GM23338 (cell line): ENCODE data around the gene ZFYVE28. TPM values are rescaled to one million over a fixed set of nuclear protein-coding genes. Genes with fewer than 3 reads are reported as not detected.

ENCODE experiments used
- ATAC-seq: fragments of 200-7000 bp; cut with Tn5 transposase; 3 replicates; pipeline ENCODE4 v1.9.1; 2020
- DNase-seq: peaks from one replicate; pipeline ENCODE4 v3.0.0-alpha.2; 2015; ENCODE audit warnings: low spot score
- H2AFZ ChIP-seq: fragments of 200-600 bp; sonication (generic); 2 replicates; pipeline ENCODE4 v1.8.0; 2016; ENCODE audit warnings: antibody characterized with exemption, mild to moderate bottlenecking, moderate library complexity
- H3F3A ChIP-seq: fragments of 200-600 bp; sonication (generic); replicated peaks from 2 replicates; pipeline ENCODE4 v1.8.0; 2017; ENCODE audit warnings: antibody characterized with exemption, mixed run types, low read depth
- H3K27ac ChIP-seq: fragments of 200-600 bp; sonication (generic); 2 replicates; pipeline ENCODE4 v1.6.1; 2016; ENCODE audit warnings: low read depth
- H3K27me3 ChIP-seq: fragments of 200-600 bp; sonication (generic); 2 replicates; pipeline ENCODE4 v1.8.0; 2016; ENCODE audit warnings: mild to moderate bottlenecking, mixed run types, moderate library complexity; ENCODE audit not compliant: insufficient read depth
- H3K36me3 ChIP-seq: fragments of 200-600 bp; sonication (generic); 2 replicates; pipeline ENCODE4 v1.8.0; 2016; ENCODE audit warnings: mild to moderate bottlenecking; ENCODE audit not compliant: insufficient read depth
- H3K4me1 ChIP-seq: fragments of 200-600 bp; sonication (generic); 2 replicates; pipeline ENCODE4 v1.8.0; 2016; ENCODE audit warnings: mild to moderate bottlenecking, moderate library complexity; ENCODE audit not compliant: insufficient read depth
- H3K4me2 ChIP-seq: fragments of 200-600 bp; sonication (generic); 2 replicates; pipeline ENCODE4 v1.7.1; 2017; ENCODE audit warnings: mixed run types
- H3K4me3 ChIP-seq: fragments of 200-600 bp; sonication (generic); 2 replicates; pipeline ENCODE4 v1.6.1; 2016; ENCODE audit warnings: mixed run types
- H3K79me2 ChIP-seq: fragments of 200-600 bp; sonication (generic); replicated peaks from 2 replicates; pipeline ENCODE4 v1.8.0; 2017; ENCODE audit warnings: mild to moderate bottlenecking; ENCODE audit not compliant: insufficient read depth
- H3K9me2 ChIP-seq: fragments of 200-600 bp; sonication (generic); 2 replicates; pipeline ENCODE4 v1.8.0; 2017; ENCODE audit not compliant: insufficient read depth
- H4K20me1 ChIP-seq: fragments of 200-600 bp; sonication (generic); replicated peaks from 2 replicates; pipeline ENCODE4 v1.8.0; 2017; ENCODE audit warnings: mild to moderate bottlenecking; ENCODE audit not compliant: insufficient read depth
- H3K27ac Mint-ChIP-seq: 2 replicates; pipeline ENCODE4 v1.8.0; 2020; ENCODE audit warnings: inconsistent platforms, mild to moderate bottlenecking, moderate library complexity, mixed read lengths
- H3K27me3 Mint-ChIP-seq: 3 replicates; pipeline ENCODE4 v1.8.0; 2022; ENCODE audit warnings: low read depth, mild to moderate bottlenecking, moderate library complexity, mixed read lengths, inconsistent platforms; ENCODE audit not compliant: insufficient read depth, poor library complexity
- H3K36me3 Mint-ChIP-seq: 3 replicates; pipeline ENCODE4 v1.8.0; 2021; ENCODE audit warnings: low read depth, mild to moderate bottlenecking, inconsistent platforms, moderate library complexity, mixed read lengths
- H3K4me1 Mint-ChIP-seq: 3 replicates; pipeline ENCODE4 v1.8.0; 2020; ENCODE audit warnings: mild to moderate bottlenecking, inconsistent platforms, mixed read lengths
- H3K4me3 Mint-ChIP-seq: 3 replicates; pipeline ENCODE4 v1.8.0; 2021; ENCODE audit warnings: moderate library complexity, mild to moderate bottlenecking, inconsistent platforms, mixed read lengths
- H3K9me3 Mint-ChIP-seq: 3 replicates; pipeline ENCODE4 v1.8.0; 2020; ENCODE audit warnings: moderate library complexity, mild to moderate bottlenecking, inconsistent platforms, mixed read lengths
- CREB1 ChIP-seq: fragments of 250-450 bp; sonication (Bioruptor Pico); IDR thresholded peaks from 2 replicates; pipeline ENCODE4 v1.5.0; 2020; ENCODE audit warnings: low read depth, mild to moderate bottlenecking, moderate library complexity
- EZH2 ChIP-seq: fragments of 200-600 bp; sonication (generic); IDR thresholded peaks from one replicate; pipeline ENCODE4 v1.8.0; 2017; ENCODE audit warnings: antibody characterized with exemption, mild to moderate bottlenecking, low read depth; ENCODE audit not compliant: unreplicated experiment
- EZH2phosphoT487 ChIP-seq: fragments of 200-600 bp; sonication (generic); IDR thresholded peaks from one replicate; pipeline ENCODE4 v1.8.1; 2018; ENCODE audit warnings: antibody characterized with exemption; ENCODE audit not compliant: unreplicated experiment
- NANOG ChIP-seq: IDR thresholded peaks from 2 replicates; pipeline ENCODE4 v1.6.1; 2016; ENCODE audit warnings: antibody characterized with exemption, borderline replicate concordance
- POLR2AphosphoS5 ChIP-seq: IDR thresholded peaks from 2 replicates; pipeline ENCODE4 v1.6.1; 2016; ENCODE audit warnings: antibody characterized with exemption, low read depth
- STAT1 ChIP-seq: IDR thresholded peaks from one replicate; pipeline ENCODE4 v1.6.1; 2016; ENCODE audit warnings: antibody characterized with exemption; ENCODE audit not compliant: unreplicated experiment
- ZNF114 ChIP-seq: fragments of 250-450 bp; sonication (Bioruptor Pico); IDR thresholded peaks from 2 replicates; pipeline ENCODE4 v1.5.0; 2020; ENCODE audit warnings: mild to moderate bottlenecking, moderate library complexity
- ZNF331 ChIP-seq: fragments of 250-450 bp; sonication (Bioruptor Pico); IDR thresholded peaks from 2 replicates; pipeline ENCODE4 v1.5.0; 2020; ENCODE audit warnings: low read depth, mild to moderate bottlenecking, moderate library complexity
- ZNF462 ChIP-seq: fragments of 250-450 bp; sonication (Bioruptor Pico); IDR thresholded peaks from 2 replicates; pipeline ENCODE4 v1.5.0; 2020; ENCODE audit warnings: mild to moderate bottlenecking, moderate library complexity
- polyA plus RNA-seq: library from polyadenylated mRNA; unstranded; fragments of >200 nt; fragmentation: Nextera tagmentation; extraction: Ambion mirVana; gene quantifications from 2 replicates; pipeline ENCODE4 v1.2.1, GENCODE V29; 2016
- total RNA-seq: library from RNA; depleted of rRNA; stranded (reverse); fragments of >200 nt; shearing (Covaris generic); gene quantifications from 2 replicates; pipeline ENCODE4 v1.2.3, GENCODE V29; 2014
- TF ChIP-seq, protein P1 (sequence below): IDR thresholded peaks from one replicate; pipeline ENCODE4 v1.6.1; 2018; ENCODE audit warnings: antibody characterized with exemption; ENCODE audit not compliant: unreplicated experiment
- TF ChIP-seq, protein P2 (sequence below), 2 experiments: fragments of 200-600 bp in 1 of 2; sonication (generic) in 1 of 2; conservative IDR thresholded peaks; 2 replicates each; pipeline versions ENCODE4 v1.5.1 to v1.6.1; 2016 to 2017; ENCODE audit warnings: antibody characterized with exemption in 2 of 2, low read depth in 2 of 2, mild to moderate bottlenecking in 2 of 2, moderate library complexity in 1 of 2
- TF ChIP-seq, protein P3 (sequence below): IDR thresholded peaks from 2 replicates; pipeline ENCODE4 v1.6.1; 2016; ENCODE audit warnings: antibody characterized with exemption

ZFYVE28 gene
- total and polyA plus RNA-seq, 2 experiments from 2014 or later = 2.6 to 4.6 TPM

- H3K27ac ChIP-seq = no peak overlapping the region
- no peaks in the 10 kb centered on the region for H3K27me3 ChIP-seq
- Mint-ChIP-seq H3K27me3 (peaks cover 11% of the 10 kb centered on the region), H3K9me3 (no peaks in the 10 kb centered on the region; the same call in 2 of the 3 replicates), H3K27ac (no peak overlapping the region), H3K36me3 (no peaks in the 10 kb centered on the region), H3K4me1 (no peaks in the 10 kb centered on the region), H3K4me3 (no peak overlapping the region)
- no peaks in the 10 kb centered on the region for H4K20me1 ChIP-seq
- H3F3A ChIP-seq = no peaks in the 10 kb centered on the region
- no peak overlapping the region for H3K4me3 ChIP-seq
- no peak overlapping the region for H2AFZ ChIP-seq
- no peaks in the 10 kb centered on the region for H3K4me1 ChIP-seq
- DNase-seq (no peak), ATAC-seq (no peak)
- H3K36me3 ChIP-seq = no peaks in the 10 kb centered on the region
- H3K4me2 ChIP-seq = no peak overlapping the region
- TF ChIP-seq NANOG (no peak), CREB1 (no peak), EZH2phosphoT487 (no peak), ZNF462 (CRISPR knock-in tag) (no peak), ZNF331 (CRISPR knock-in tag) (no peak), ZNF114 (CRISPR knock-in tag) (no peak), EZH2 (no peak), POLR2AphosphoS5 (no peak), STAT1 (no peak)
- TF ChIP-seq, protein P1, sequence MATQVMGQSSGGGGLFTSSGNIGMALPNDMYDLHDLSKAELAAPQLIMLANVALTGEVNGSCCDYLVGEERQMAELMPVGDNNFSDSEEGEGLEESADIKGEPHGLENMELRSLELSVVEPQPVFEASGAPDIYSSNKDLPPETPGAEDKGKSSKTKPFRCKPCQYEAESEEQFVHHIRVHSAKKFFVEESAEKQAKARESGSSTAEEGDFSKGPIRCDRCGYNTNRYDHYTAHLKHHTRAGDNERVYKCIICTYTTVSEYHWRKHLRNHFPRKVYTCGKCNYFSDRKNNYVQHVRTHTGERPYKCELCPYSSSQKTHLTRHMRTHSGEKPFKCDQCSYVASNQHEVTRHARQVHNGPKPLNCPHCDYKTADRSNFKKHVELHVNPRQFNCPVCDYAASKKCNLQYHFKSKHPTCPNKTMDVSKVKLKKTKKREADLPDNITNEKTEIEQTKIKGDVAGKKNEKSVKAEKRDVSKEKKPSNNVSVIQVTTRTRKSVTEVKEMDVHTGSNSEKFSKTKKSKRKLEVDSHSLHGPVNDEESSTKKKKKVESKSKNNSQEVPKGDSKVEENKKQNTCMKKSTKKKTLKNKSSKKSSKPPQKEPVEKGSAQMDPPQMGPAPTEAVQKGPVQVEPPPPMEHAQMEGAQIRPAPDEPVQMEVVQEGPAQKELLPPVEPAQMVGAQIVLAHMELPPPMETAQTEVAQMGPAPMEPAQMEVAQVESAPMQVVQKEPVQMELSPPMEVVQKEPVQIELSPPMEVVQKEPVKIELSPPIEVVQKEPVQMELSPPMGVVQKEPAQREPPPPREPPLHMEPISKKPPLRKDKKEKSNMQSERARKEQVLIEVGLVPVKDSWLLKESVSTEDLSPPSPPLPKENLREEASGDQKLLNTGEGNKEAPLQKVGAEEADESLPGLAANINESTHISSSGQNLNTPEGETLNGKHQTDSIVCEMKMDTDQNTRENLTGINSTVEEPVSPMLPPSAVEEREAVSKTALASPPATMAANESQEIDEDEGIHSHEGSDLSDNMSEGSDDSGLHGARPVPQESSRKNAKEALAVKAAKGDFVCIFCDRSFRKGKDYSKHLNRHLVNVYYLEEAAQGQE = no peak
- TF ChIP-seq, protein P2, sequence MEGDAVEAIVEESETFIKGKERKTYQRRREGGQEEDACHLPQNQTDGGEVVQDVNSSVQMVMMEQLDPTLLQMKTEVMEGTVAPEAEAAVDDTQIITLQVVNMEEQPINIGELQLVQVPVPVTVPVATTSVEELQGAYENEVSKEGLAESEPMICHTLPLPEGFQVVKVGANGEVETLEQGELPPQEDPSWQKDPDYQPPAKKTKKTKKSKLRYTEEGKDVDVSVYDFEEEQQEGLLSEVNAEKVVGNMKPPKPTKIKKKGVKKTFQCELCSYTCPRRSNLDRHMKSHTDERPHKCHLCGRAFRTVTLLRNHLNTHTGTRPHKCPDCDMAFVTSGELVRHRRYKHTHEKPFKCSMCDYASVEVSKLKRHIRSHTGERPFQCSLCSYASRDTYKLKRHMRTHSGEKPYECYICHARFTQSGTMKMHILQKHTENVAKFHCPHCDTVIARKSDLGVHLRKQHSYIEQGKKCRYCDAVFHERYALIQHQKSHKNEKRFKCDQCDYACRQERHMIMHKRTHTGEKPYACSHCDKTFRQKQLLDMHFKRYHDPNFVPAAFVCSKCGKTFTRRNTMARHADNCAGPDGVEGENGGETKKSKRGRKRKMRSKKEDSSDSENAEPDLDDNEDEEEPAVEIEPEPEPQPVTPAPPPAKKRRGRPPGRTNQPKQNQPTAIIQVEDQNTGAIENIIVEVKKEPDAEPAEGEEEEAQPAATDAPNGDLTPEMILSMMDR (conservative IDR thresholded peaks at IDR 0.05; ENCODE audit: low read depth in 2 of 2) = no peak
- TF ChIP-seq, protein P3, sequence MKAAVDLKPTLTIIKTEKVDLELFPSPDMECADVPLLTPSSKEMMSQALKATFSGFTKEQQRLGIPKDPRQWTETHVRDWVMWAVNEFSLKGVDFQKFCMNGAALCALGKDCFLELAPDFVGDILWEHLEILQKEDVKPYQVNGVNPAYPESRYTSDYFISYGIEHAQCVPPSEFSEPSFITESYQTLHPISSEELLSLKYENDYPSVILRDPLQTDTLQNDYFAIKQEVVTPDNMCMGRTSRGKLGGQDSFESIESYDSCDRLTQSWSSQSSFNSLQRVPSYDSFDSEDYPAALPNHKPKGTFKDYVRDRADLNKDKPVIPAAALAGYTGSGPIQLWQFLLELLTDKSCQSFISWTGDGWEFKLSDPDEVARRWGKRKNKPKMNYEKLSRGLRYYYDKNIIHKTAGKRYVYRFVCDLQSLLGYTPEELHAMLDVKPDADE = no peak
- no peaks in the 10 kb centered on the region for H3K9me2 ChIP-seq
- H3K79me2 ChIP-seq = no peaks in the 10 kb centered on the region
These were observed 67.5 kb downstream of the ZFYVE28 start for GRCh38 chr4:2350982-2351381.
